ENCODE results near the gene CLDN7.

CLDN7 gene

DNA sequence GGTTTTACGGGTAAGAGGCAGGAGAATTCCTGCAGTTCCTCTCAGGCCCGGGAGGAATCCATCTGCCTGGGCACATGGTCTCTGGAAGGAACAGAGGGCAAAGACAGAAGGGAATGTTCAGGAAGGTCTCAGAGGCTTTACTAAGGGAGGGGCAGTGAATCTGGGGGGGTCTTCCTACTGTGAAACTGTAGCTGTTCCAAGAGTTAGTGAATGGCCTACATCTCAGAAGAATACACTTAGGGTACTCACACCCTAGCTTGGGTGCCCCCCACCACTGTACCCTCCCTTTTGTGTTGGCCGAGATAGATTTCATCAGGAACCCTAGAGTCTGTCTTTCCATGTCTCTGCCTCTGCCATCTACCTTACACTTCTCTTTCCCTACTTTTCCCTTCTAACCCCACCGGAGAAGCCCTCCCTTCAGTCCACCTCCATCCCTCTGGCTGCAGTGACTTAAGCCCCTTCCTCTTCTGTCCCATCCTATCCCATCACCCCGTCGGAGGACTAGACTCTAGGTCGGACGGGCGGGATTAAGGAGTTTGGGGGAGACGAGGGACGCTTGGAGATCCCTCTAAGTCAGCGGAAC lies 43.0 kb downstream of the CLDN7 start:
- no peak for DNase-seq (ENCODE audit: low read depth)

DNA sequence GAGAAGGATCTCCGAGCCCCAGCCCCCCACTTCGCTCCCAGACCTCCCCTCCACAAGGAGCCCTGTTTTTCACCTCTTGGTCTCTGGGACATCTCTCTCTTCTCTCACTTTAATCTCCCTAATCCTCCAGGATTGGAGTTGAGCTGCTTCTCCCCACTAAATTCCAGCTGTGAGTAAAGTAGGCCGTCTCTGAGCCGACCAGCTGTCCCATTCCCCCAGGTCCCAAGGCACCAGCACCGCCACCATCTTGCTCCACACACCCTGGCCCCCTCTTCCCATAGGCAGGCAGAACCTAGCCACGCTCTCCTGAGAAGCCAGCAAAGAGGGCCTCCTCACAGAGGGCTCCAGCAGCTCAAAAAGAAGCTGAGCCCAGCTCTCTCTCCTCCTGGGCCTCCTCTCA lies 43.5 kb downstream of the CLDN7 start:
- DNase-seq (ENCODE audit: low read depth): no peak

GRCh38 chr17:7218166-7218565 lies 44.1 kb downstream of the CLDN7 start:
- no peak for DNase-seq (ENCODE audit: low read depth)

GRCh38 chr17:7217113-7217987 lies 44.9 kb downstream of the CLDN7 start:
- peak; percentile 56 for DNase-seq (ENCODE audit: low read depth)

DNA sequence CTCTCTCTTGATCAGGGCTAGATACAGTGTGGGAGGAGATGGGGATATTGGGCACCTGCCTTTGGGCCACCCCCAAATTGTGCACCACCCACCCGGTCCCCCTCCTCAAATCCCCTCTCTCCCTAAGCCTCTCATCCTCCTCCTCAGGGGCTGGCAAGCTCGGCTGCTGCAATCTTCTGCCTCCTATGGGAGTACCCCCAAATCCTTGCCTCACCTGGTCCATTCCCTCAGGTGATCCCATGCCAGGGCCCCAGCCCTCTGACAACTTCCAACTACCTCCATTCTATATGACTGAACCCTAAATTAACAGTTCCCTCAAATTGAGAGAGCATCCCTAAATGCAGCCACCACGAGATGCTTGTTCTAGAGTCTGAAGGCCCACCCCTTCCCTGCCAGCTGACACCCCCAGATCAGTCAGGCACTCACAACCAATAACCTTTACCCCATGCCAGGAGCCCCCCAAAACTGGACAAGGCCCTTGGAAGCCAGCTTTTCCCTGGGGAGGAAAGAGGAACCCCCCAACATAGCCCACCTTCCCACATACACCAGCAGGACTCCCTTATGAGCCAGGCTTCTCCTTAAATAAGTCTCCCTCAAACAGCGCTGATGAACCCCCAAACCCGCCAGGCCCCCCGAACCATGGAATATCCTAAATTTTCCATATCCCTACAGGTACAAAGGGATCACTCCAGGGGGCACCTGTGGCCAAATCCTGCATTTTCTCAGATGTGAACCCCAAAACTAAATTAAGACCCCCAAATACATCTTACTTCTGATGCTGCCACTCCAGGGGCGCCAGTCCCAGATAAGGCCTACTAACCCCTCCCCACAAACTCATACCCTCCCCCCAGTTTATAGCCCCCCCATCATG lies 45.8 kb downstream of the CLDN7 start:
- no peak for DNase-seq (ENCODE audit: low read depth)

DNA sequence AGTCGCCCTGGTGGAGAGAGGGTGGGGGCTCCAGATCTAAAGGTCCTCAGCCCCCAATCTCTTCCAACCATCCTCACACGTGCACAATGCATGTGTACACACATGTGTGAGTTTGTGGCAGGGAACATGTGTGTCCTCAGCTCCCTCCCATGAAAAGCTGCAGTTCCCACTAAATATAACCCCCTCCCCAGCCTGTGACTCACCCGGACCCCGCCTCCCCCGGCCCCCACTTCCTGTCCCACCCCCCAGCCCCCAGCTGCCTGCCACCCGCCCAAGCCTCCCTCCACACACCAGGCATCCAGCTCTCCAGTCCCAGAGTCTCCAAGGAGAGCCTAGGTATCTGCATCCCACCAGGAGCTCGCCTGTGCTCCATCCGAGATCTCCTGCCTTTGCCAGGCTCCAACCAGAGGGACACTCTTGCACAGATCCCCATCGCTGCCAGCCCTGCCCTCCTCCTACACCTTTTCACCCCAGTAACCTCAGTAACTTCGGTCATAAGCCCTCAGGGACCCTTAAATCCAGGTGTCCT lies 46.6 kb downstream of the CLDN7 start:
- DNase-seq (ENCODE audit: low read depth): no peak

GRCh38 chr17:7215136-7215638 lies 47.1 kb downstream of the CLDN7 start:
- DNase-seq (ENCODE audit: low read depth): no peak

- peak; percentile 94 for DNase-seq (ENCODE audit: low read depth)
Observed at GRCh38 chr17:7214300-7215135, 47.8 kb downstream of the CLDN7 start.

- peak; percentile 45 for DNase-seq (ENCODE audit: low read depth)
Observed at GRCh38 chr17:7213895-7214299, 48.4 kb downstream of the CLDN7 start.

DNA sequence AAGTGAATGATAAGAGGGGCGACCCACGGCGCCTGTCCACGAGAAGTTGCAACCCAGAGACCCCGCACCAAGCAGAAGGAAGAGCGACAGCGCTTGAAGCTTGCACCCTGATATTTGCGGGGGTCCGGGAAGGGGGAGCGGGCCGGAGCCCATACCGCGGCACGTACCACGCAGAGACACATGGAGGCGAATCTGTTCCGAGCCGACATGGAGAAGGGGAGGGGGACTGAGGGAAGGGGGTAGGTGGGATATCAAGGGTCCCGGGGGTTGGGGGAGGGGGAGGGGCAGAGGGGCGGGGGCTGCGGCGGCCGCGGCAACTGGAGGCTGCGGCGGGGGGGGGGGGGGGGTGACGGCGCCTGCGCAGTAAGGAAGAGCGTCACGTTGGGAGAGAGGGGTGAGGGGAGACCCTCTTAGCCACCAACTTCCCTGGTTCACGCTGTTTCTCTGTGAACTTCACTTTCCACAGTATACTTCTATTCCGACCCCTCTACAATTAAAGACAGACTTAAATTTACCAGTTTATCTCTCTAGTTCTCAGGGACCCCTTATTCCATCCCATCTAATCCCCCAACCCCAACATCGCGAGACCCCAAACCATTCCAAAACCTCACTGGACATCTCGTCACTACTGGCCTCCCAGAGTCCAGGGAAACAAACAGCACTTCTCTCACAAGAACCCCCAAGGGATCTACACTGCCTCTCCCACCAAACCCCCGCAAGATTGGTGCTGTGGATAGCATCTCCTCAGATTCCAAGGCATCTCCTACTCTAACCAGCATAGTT lies 50.6 kb downstream of the CLDN7 start:
- DNase-seq (ENCODE audit: low read depth): no peak

Data from stromal cell of bone marrow (primary cell).